Erythroblast (primary cell): ENCODE measurements around the gene TOM1L2.

Source experiments
- DNase-seq, 2 experiments: peaks; one replicate each; lab custom pipeline; 2025; lab: John Stamatoyannopoulos, UW
- GATA1 ChIP-seq: IDR thresholded peaks from 2 replicates; pipeline ENCODE4 v1.6.1; 2011; ENCODE audit warnings: low read depth, mild to moderate bottlenecking, control low read depth, low read length, moderate library complexity
- POLR2A ChIP-seq: IDR thresholded peaks from 2 replicates; pipeline ENCODE4 v1.6.1; 2011; ENCODE audit warnings: mild to moderate bottlenecking, low read length

The TOM1L2 gene

GRCh38 chr17:17824783-17825614 lies 147.2 kb downstream of the TOM1L2 start:
- no peak for TF ChIP-seq POLR2A
- no peak for TF ChIP-seq GATA1
- peak; percentile 51 to 65 for DNase-seq

- TF ChIP-seq POLR2A (peak; percentile 63), GATA1 (no peak)
- DNase-seq = no peak
Measured at GRCh38 chr17:17824119-17824782, 147.9 kb downstream of the TOM1L2 start.

- DNase-seq = peak; percentile 94 to 95
Measured at GRCh38 chr17:17823433-17824118, 148.6 kb downstream of the TOM1L2 start.

GRCh38 chr17:17822616-17823015 lies 149.6 kb downstream of the TOM1L2 start:
- DNase-seq = peak in 1 of 2 experiments; percentile 50
- TF ChIP-seq GATA1 (no peak), POLR2A (no peak)

More at GRCh38 chr17:17823433-17824118, 148.6 kb downstream of the TOM1L2 start:
- peak; percentile 75 for TF ChIP-seq POLR2A
- TF ChIP-seq GATA1 = peak; percentile 41

GRCh38 chr17:17822189-17822588 lies 150.0 kb downstream of the TOM1L2 start:
- TF ChIP-seq GATA1 (no peak), POLR2A (peak; percentile 36)
- peak; percentile 50 to 52 for DNase-seq

- no peak for DNase-seq
- TF ChIP-seq GATA1 (no peak), POLR2A (peak; percentile 32)
Measured at GRCh38 chr17:17820463-17821158, 151.6 kb downstream of the TOM1L2 start.

GRCh38 chr17:17820046-17820445 lies 152.2 kb downstream of the TOM1L2 start:
- DNase-seq = no peak
- TF ChIP-seq POLR2A = no peak
- TF ChIP-seq GATA1 = no peak

- peak; percentile 89 to 95 for DNase-seq
- TF ChIP-seq GATA1 (no peak), POLR2A (no peak)
Measured at GRCh38 chr17:17819561-17819995, 152.6 kb downstream of the TOM1L2 start.

GRCh38 chr17:17819111-17819510 lies 153.1 kb downstream of the TOM1L2 start:
- no peak for TF ChIP-seq GATA1
- no peak for TF ChIP-seq POLR2A

GRCh38 chr17:17818088-17818526 lies 154.1 kb downstream of the TOM1L2 start:
- TF ChIP-seq POLR2A (no peak), GATA1 (no peak)
- DNase-seq = peak; percentile 44 to 49

More at GRCh38 chr17:17819111-17819510, 153.1 kb downstream of the TOM1L2 start:
- DNase-seq = no peak

- TF ChIP-seq POLR2A = no peak
- TF ChIP-seq GATA1 = no peak
- no peak for DNase-seq
Measured at GRCh38 chr17:17817552-17817947, 154.7 kb downstream of the TOM1L2 start.

- no peak for DNase-seq
- TF ChIP-seq GATA1 = no peak
- TF ChIP-seq POLR2A = no peak
Measured at GRCh38 chr17:17816831-17817551, 155.2 kb downstream of the TOM1L2 start.
